Stomach smooth muscle (tissue), 2 donors: ENCODE results near the gene KDM3A.

Experiments
- H3K27ac ChIP-seq: one replicate; pipeline ENCODE4 v1.7.0; 2013; ENCODE audit warnings: mild to moderate bottlenecking, low read length, inconsistent platforms
- H3K27me3 ChIP-seq, 2 donors: one replicate each; pipeline ENCODE4 v1.7.0; 2013; ENCODE audit warnings: low read length in 2 of 2; ENCODE audit not compliant: insufficient read depth in 2 of 2, control insufficient read depth in 1 of 2
- H3K36me3 ChIP-seq, 2 donors: one replicate each; pipeline ENCODE4 v1.7.0; 2013; ENCODE audit warnings: low read length in 2 of 2; ENCODE audit not compliant: control insufficient read depth in 2 of 2, insufficient read depth in 2 of 2
- H3K4me1 ChIP-seq: one replicate; pipeline ENCODE4 v1.7.0; 2013; ENCODE audit warnings: low read length; ENCODE audit not compliant: control insufficient read depth, insufficient read depth
- H3K4me3 ChIP-seq, 2 donors: one replicate each; pipeline ENCODE4 v1.7.0; 2013; ENCODE audit warnings: low read length in 2 of 2
- H3K9ac ChIP-seq, 2 donors: one replicate each; pipeline ENCODE4 v1.7.0; 2013; ENCODE audit warnings: low read length in 2 of 2, mild to moderate bottlenecking in 1 of 2
- H3K9me3 ChIP-seq, 2 donors: one replicate each; pipeline ENCODE4 v1.7.0; 2013; ENCODE audit warnings: low read length in 2 of 2; ENCODE audit not compliant: control insufficient read depth in 2 of 2
- donor health status: healthy.
- donor health status: Pancreatic carcinoma.

The KDM3A gene

DNA sequence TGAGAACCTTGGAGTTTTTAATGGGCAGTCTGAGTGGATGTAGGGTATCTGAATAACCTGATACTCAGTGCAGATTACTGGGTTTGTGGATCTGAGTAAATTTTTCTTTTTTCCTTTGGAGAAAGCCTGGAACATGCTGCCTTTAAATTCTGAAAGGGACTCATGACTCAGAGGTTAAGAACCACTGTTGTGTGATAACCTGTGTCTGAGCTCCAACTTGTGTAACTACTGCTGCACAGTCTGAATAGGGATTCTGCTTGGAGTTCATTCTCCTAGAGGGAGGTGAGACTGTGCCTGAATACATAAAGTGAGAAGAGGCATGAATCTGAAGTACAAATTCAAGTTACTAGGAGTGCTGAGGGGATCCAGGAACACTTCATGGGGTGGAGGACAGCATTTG, 36.2 kb downstream of the KDM3A start:
- Histone ChIP-seq H3K9ac (no peak overlapping the region), H3K27ac (no peak overlapping the region), H3K27me3 (no peaks in the 10 kb centered on the region), H3K4me1 (peaks cover 8% of the 10 kb centered on the region), H3K36me3 (peaks cover 62 to 72% of the 10 kb centered on the region in 2 donors), H3K4me3 (no peak overlapping the region), H3K9me3 (no peaks in the 10 kb centered on the region)

- Histone ChIP-seq H3K27ac (no peak overlapping the region), H3K36me3 (peaks cover 70 to 77% of the 10 kb centered on the region in 2 donors), H3K9me3 (no peaks in the 10 kb centered on the region), H3K4me3 (no peak overlapping the region), H3K27me3 (no peaks in the 10 kb centered on the region), H3K4me1 (peaks cover 17% of the 10 kb centered on the region), H3K9ac (no peak overlapping the region)
These were observed 38.9 kb downstream of the KDM3A start for GRCh38 chr2:86480105-86480504.

GRCh38 chr2:86482034-86482433, 40.9 kb downstream of the KDM3A start:
- peaks cover 70 to 80% of the 10 kb centered on the region in 2 donors for H3K36me3 ChIP-seq
- H3K9ac ChIP-seq, result no peak overlapping the region
- H3K4me3 ChIP-seq, result no peak overlapping the region
- no peak overlapping the region for H3K27ac ChIP-seq
- no peaks in the 10 kb centered on the region for H3K9me3 ChIP-seq
- peaks cover 17% of the 10 kb centered on the region for H3K4me1 ChIP-seq
- no peaks in the 10 kb centered on the region for H3K27me3 ChIP-seq

GRCh38 chr2:86484385-86484784, 43.2 kb downstream of the KDM3A start:
- Histone ChIP-seq H3K27me3 (no peaks in the 10 kb centered on the region), H3K36me3 (peaks cover 68 to 70% of the 10 kb centered on the region in 2 donors), H3K4me1 (peaks cover 17% of the 10 kb centered on the region), H3K27ac (no peak overlapping the region), H3K4me3 (no peak overlapping the region), H3K9ac (no peak overlapping the region), H3K9me3 (no peaks in the 10 kb centered on the region)

GRCh38 chr2:86485103-86485502, 43.9 kb downstream of the KDM3A start:
- no peaks in the 10 kb centered on the region for H3K9me3 ChIP-seq
- no peak overlapping the region for H3K27ac ChIP-seq
- no peak overlapping the region for H3K9ac ChIP-seq
- peaks cover 68 to 69% of the 10 kb centered on the region in 2 donors for H3K36me3 ChIP-seq
- no peaks in the 10 kb centered on the region for H3K27me3 ChIP-seq
- peaks cover 17% of the 10 kb centered on the region for H3K4me1 ChIP-seq
- H3K4me3 ChIP-seq, result no peak overlapping the region

DNA sequence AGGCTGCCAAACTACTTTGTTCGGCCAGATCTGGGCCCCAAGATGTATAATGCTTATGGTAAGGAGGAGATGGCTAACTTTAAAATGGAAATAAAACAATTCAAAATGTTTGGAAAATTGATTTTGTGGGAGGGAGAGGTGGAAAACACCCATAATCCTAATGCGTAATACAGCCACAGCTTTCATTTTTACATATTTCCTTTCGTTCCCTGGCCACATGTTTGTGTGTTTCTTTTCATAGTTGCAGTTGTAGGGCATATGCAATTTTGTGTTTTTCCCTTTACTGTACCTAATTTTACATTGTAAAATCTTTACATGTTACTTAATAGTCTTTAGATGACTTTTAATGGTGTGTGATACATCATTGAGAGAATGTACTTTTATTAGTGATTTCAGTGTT, 44.6 kb downstream of the KDM3A start:
- no peaks in the 10 kb centered on the region for H3K9me3 ChIP-seq
- H3K9ac ChIP-seq, result no peak overlapping the region
- H3K4me1 ChIP-seq, result peaks cover 15% of the 10 kb centered on the region
- no peaks in the 10 kb centered on the region for H3K27me3 ChIP-seq
- no peak overlapping the region for H3K27ac ChIP-seq
- H3K4me3 ChIP-seq, result no peak overlapping the region
- H3K36me3 ChIP-seq, result peaks cover 69 to 71% of the 10 kb centered on the region in 2 donors

GRCh38 chr2:86487062-86487461, 45.9 kb downstream of the KDM3A start:
- Histone ChIP-seq H3K36me3 (peaks cover 74 to 81% of the 10 kb centered on the region in 2 donors), H3K27ac (no peak overlapping the region), H3K4me3 (no peak overlapping the region), H3K27me3 (no peaks in the 10 kb centered on the region), H3K9me3 (no peaks in the 10 kb centered on the region), H3K9ac (no peak overlapping the region), H3K4me1 (peaks cover 12% of the 10 kb centered on the region)

DNA sequence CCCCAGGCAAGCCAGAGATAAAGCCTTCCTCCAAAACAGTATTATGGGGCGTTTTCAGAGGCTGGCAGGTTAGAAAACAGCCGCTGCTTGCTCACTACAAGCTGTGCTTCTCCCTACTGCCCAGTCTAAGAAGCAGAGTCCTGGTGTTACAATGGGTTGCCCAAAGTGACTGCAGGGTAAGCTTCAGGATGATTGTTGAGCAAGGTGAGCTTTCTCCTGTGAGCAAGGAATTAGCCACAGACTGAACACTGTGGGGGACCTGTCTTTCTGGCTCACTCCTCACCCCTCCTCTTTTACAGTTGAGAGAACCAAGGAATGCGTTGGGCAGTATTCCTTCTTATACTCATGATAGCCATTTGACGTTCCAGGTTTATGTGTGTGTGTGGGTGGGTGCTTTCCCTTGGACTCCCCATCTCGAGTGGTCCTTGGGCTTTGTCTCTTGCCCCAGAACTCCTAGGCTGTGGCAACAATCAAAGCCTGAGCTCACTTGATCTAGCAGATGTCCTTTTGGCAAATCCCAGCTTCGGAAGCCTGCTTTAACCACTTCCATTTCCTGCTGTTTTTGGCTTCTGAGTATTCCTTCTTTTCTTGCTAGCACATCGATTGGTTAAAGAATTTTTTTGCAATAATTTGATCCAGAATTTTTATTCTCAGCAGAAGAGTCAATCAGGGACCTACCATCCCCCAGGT, 47.5 kb downstream of the KDM3A start:
- no peaks in the 10 kb centered on the region for H3K27me3 ChIP-seq
- H3K36me3 ChIP-seq, result peaks cover 66 to 79% of the 10 kb centered on the region in 2 donors
- no peak overlapping the region for H3K9ac ChIP-seq
- H3K4me3 ChIP-seq, result no peak overlapping the region
- H3K9me3 ChIP-seq, result no peaks in the 10 kb centered on the region
- H3K27ac ChIP-seq, result no peak overlapping the region
- H3K4me1 ChIP-seq, result no peaks in the 10 kb centered on the region

GRCh38 chr2:86489542-86489941, 48.4 kb downstream of the KDM3A start:
- Histone ChIP-seq H3K27ac (no peak overlapping the region), H3K4me1 (no peaks in the 10 kb centered on the region), H3K9ac (no peak overlapping the region), H3K9me3 (no peaks in the 10 kb centered on the region), H3K36me3 (peaks cover 61 to 71% of the 10 kb centered on the region in 2 donors), H3K27me3 (no peaks in the 10 kb centered on the region), H3K4me3 (no peak overlapping the region)

- H3K4me3 ChIP-seq, result no peak overlapping the region
- H3K9ac ChIP-seq, result no peak overlapping the region
- H3K36me3 ChIP-seq, result peaks cover 57 to 64% of the 10 kb centered on the region in 2 donors
- H3K9me3 ChIP-seq, result no peaks in the 10 kb centered on the region
- H3K27ac ChIP-seq, result no peak overlapping the region
- H3K27me3 ChIP-seq, result no peaks in the 10 kb centered on the region
- no peaks in the 10 kb centered on the region for H3K4me1 ChIP-seq
These were observed 49.1 kb downstream of the KDM3A start for GRCh38 chr2:86490245-86490644.

GRCh38 chr2:86491088-86491487, 49.9 kb downstream of the KDM3A start:
- peak overlapping the region; percentile 31 for H3K27ac ChIP-seq
- H3K36me3 ChIP-seq, result peaks cover 52 to 56% of the 10 kb centered on the region in 2 donors

More at GRCh38 chr2:86491088-86491487, 49.9 kb downstream of the KDM3A start:
- H3K9me3 ChIP-seq, result no peaks in the 10 kb centered on the region
- no peak overlapping the region for H3K9ac ChIP-seq
- no peaks in the 10 kb centered on the region for H3K27me3 ChIP-seq
- H3K4me3 ChIP-seq, result no peak overlapping the region
- H3K4me1 ChIP-seq, result no peaks in the 10 kb centered on the region
